ENCODE measurements around the gene PFKFB4.
"Not testable (repeated sequence)": the region's sequence is repeated elsewhere in the genome, so short reads cannot be mapped to it uniquely, and the experiment has no call there.

Gene PFKFB4

DNA sequence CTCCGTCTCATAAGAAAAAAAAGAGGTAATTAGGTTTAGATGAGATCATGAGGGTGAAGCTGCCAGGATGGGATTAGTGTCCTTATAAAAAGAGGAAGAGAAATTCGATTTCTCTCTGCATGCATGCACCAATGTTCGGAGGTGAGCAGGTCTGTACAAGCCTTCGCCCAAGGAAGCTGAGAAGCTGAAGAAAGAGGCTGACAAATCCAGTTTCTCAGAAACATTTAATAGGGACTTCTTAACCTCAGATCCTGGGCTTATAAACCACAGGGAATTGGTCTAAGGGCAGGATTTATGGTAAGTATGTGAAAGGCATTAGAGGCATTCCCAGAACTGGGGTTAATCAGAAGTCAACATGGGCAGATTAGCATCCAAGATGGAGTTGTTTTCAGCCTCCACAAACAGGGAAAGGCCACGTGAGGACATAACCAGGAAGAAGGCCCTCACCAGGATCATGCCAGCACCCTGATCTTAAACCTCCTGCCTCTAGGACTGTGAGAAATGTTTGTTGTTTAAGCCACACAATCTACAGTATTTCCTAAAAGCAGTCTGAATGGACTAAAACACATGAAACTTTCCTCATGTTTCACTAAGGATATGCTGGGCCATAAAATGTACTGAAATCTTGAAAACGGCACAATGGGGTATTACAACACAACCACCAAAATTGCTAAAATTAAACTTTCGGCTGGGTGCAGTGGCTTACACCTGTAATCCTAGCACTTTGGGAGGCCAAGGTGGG, 64.0 kb downstream of the PFKFB4 start:
- TF ChIP-seq, protein P1, sequence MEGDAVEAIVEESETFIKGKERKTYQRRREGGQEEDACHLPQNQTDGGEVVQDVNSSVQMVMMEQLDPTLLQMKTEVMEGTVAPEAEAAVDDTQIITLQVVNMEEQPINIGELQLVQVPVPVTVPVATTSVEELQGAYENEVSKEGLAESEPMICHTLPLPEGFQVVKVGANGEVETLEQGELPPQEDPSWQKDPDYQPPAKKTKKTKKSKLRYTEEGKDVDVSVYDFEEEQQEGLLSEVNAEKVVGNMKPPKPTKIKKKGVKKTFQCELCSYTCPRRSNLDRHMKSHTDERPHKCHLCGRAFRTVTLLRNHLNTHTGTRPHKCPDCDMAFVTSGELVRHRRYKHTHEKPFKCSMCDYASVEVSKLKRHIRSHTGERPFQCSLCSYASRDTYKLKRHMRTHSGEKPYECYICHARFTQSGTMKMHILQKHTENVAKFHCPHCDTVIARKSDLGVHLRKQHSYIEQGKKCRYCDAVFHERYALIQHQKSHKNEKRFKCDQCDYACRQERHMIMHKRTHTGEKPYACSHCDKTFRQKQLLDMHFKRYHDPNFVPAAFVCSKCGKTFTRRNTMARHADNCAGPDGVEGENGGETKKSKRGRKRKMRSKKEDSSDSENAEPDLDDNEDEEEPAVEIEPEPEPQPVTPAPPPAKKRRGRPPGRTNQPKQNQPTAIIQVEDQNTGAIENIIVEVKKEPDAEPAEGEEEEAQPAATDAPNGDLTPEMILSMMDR (IDR thresholded peaks at IDR 0.05; ENCODE audit: control insufficient read depth, insufficient read depth, low read depth, low read length, missing control alignments) = no peak
- no peak overlapping the region for H3K4me3 ChIP-seq (ENCODE audit: control insufficient read depth, low read depth, low read length)
- peak; percentile 56 for DNase-seq (ENCODE audit: low read depth)

DNA sequence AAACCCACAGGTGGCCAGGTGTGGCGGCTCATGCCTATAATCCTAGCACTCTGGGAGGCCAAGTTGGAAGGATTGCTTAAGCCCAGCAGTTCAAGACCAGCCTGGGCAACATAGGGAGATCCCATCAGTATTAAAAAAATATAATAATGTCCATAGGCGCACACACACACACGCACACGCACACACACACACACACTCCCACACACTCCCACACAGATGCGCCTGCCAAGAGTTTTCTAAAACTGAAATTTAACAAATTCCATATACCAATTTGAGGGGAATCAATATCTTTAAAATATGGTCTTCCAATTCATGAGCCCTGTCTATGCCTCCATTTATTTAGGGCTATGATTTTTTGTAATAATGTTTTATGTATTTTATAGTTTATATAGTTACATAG, 69.7 kb downstream of the PFKFB4 start:
- TF ChIP-seq, protein P1 (IDR thresholded peaks at IDR 0.05; ENCODE audit: control insufficient read depth, insufficient read depth, low read depth, low read length, missing control alignments) = no peak
- no peak overlapping the region for H3K4me3 ChIP-seq (ENCODE audit: control insufficient read depth, low read depth, low read length)
- DNase-seq (ENCODE audit: low read depth) = no peak

DNA sequence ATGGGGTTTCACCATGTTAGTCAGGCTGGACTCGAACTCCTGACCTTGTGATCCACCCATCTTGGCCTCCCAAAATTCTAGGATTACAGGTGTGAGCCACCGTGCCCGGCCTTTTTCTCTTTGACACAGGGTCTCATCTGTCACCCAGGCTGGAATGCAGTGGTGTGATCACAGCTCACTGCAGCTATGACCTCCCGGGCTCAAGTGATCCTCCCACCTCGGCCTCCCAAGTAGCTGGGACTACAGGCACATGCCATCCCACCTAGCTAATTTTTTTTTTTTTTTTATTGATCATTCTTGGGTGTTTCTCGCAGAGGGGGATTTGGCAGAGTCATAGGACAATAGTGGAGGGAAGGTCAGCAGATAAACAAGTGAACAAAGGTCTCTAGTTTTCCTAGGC, 73.8 kb downstream of the PFKFB4 start:
- H3K4me3 ChIP-seq (ENCODE audit: control insufficient read depth, low read depth, low read length); DNase-seq (ENCODE audit: low read depth): not testable (repeated sequence)

DNA sequence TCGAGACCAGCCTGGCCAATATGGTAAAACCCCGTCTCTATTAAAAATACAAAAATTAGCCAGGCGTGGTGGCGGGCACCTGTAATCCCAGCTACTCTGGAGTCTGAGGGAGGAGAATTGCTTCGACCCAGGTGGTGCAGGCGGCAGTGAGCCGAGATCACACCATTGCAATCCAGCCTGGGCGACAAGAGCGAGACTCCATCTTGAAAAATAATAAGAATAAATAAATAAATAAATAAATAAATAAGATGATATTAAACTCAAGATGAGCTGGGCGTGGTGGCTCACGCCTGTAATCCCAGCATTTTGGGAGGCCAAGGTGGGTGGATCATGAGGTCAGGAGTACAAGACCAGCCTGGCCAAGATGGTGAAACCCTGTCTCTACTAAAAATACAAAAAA, 75.7 kb downstream of the PFKFB4 start:
- not testable (repeated sequence) for DNase-seq (ENCODE audit: low read depth); H3K4me3 ChIP-seq (ENCODE audit: control insufficient read depth, low read depth, low read length)

DNA sequence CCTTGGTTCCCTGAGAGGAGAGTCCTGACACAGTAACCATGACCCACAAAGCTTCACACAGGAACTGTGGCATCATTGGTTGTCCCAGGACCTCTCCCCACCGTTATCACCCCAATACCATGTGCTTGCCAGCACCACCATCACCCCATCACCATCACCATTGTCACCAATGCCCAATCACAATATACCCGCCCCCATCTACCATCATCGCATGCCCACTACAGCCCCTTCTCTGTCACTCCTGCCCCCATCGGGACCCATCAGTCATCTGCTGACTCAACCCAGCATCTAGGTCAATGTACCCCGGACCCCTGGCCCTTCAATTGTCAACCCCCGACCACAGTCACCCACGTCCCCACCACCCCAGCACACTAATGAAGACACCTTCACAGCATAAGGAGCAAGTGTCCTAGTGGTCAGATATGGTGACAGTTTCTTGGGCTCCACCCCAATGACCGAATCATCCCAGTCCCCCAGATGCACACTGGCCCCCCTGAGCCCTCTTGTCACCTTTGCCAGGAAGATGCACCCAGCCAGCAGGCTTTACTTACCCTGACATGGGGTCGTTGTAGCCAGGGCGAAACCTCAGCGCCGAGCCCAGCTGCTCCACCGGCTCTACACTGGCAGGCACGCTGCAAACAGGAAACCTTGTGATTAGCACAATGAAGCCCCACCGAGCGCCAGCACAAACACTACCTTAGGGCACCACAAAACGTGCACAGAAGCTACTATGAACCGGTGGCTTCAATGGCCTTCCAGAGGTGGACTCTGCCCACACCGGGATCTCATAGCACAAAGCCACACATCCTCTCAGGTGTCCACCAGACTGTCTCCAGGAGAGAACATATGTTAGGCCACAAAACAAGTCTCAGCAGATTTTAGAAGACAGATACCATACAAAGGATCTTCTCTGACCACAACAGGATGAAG, 77.7 kb downstream of the PFKFB4 start:
- H3K4me3 ChIP-seq (ENCODE audit: control insufficient read depth, low read depth, low read length) = no peak overlapping the region
- TF ChIP-seq, protein P1 (IDR thresholded peaks at IDR 0.05; ENCODE audit: control insufficient read depth, insufficient read depth, low read depth, low read length, missing control alignments) = no peak
- DNase-seq (ENCODE audit: low read depth) = no peak

DNA sequence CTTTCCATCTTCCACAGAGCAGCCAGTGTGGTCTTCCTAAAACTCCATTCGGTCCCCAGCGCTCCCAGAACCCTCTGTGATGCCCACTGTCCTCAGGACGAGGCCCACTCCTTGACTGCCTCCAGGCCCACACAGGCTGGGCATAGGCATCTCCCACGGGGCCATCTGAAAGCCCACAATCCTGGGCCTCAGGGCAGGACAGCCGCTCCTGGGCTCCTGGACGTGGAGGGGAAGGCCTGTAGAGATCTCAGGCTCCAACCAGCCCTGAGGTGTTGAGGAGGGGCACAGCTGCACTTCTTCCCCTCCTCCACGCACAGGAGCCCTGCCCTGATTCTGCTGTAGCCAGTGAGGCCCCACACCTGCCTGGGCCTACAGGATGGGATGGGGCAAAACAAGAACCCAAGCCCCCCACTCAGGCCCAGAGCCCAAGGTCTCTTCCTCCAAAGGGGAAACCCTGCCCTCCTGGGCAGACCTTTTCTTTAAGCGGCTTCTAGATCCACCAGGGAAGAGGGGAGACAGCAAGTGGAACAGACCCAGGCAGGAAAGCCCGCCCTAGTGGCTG, 78.6 kb downstream of the PFKFB4 start:
- DNase-seq (ENCODE audit: low read depth) = no peak
- TF ChIP-seq, protein P1 (IDR thresholded peaks at IDR 0.05; ENCODE audit: control insufficient read depth, insufficient read depth, low read depth, low read length, missing control alignments) = no peak
- no peak overlapping the region for H3K4me3 ChIP-seq (ENCODE audit: control insufficient read depth, low read depth, low read length)

DNA sequence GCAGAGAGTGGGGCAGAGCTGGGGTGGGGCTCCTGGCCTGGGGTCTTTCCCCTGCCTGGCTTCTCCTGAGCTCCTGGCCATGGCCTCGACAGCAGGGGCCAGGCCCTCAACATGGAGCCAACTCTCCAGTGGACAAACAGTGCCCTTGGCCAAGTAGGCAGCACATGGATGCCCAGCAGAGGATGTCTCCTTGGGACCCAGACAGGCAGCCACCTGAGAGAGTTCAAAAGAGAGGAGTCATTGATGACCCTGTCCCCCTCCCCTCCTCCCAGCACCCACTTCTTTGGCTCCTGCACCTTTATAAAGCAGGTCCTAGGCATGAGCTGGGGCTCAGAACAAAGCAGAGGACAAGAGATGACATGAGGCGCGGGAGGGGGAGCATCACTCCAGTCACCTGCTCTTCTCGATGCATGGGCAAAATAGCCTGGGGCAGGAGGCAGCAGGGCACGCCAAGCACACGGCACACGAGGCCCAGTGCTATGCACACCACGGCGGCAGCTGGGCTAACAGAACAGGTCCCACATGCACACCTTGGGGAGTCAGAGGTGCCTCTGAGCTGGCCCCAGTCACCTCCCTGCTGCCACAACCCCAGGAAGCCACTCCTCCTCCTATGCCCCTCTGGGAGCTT, 80.1 kb downstream of the PFKFB4 start:
- no peak overlapping the region for H3K4me3 ChIP-seq (ENCODE audit: control insufficient read depth, low read depth, low read length)
- TF ChIP-seq, protein P1 (IDR thresholded peaks at IDR 0.05; ENCODE audit: control insufficient read depth, insufficient read depth, low read depth, low read length, missing control alignments) = no peak
- no peak for DNase-seq (ENCODE audit: low read depth)

All from AG09309 (cell line).